ENCODE results near the gene PELI1. TPM values are rescaled to one million over a fixed set of nuclear protein-coding genes. Genes with fewer than 3 reads are reported as not detected.
"Not testable (repeated sequence)": the region's sequence is repeated elsewhere in the genome, so short reads cannot be mapped to it uniquely, and the experiment has no call there.

The PELI1 gene
- total RNA-seq, 1 experiment from 2014 or later: 90.7 TPM

DNA sequence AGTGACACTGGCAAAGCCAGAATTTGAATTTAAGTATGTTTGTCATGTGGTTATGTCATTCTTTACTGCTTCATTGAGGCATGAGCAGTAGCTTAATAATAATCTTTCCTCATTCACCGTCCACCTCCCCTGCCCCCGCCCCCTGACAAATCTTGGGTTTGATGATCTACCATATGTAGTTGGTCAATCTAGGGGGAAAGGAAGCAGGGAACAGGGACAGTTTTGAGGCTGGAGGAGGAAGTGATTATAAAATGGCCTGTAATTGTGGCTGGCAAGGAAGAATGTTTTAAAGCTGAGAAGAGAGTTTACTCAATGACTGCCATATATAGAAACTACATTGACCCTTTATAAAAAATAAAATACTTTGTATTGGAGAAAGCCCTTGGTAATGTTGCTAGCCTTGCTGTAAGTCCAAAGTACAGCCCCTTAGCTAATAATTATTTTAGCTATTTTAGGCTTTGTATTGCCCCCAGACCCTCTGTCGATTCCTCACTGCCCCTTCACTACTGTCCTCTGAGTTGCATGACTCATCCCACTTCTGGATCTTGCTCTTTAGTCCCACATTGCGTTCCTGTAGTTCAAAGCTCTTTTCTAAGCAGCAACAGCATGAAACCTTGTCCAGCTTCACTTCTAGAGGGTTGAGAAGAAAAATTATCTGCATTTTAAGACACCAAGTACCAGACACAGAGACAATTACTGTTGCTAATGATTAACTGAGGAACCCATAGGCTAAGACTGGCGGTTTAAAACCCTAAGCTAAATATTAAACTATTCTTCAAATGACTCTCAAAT is 38.4 kb downstream of the PELI1 start:
- Histone ChIP-seq H3K4me1 (ENCODE audit: low read length) (peaks cover 90% of the 10 kb centered on the region), H3K4me2 (ENCODE audit: low read depth, low read length, poor library complexity, severe bottlenecking) (peak overlapping the region; percentile 57), H3K27ac (ENCODE audit: low read length) (peak overlapping the region; percentile 96), H3K36me3 (ENCODE audit: insufficient read depth, low read length) (peaks cover 40% of the 10 kb centered on the region), H3K9ac (ENCODE audit: low read length) (peak overlapping the region; percentile 6; the same call in 1 of the 2 replicates), H3K79me2 (ENCODE audit: low read length) (peaks cover 70% of the 10 kb centered on the region), H3K9me2 (replicated peaks; ENCODE audit: insufficient read depth, low read length) (no peaks in the 10 kb centered on the region), H2AFZ (ENCODE audit: low read length) (no peak overlapping the region), H3K4me3 (ENCODE audit: low read length) (0 out of 2 replicates have a peak overlapping the region, but pooled peaks have one; percentile 7), H3K27me3 (ENCODE audit: low read length) (no peaks in the 10 kb centered on the region), H3K9me3 (ENCODE audit: low read length) (no peaks in the 10 kb centered on the region), H4K20me1 (ENCODE audit: insufficient read depth, low read depth, low read length) (no peaks in the 10 kb centered on the region)
- no peak for DNase-seq

DNA sequence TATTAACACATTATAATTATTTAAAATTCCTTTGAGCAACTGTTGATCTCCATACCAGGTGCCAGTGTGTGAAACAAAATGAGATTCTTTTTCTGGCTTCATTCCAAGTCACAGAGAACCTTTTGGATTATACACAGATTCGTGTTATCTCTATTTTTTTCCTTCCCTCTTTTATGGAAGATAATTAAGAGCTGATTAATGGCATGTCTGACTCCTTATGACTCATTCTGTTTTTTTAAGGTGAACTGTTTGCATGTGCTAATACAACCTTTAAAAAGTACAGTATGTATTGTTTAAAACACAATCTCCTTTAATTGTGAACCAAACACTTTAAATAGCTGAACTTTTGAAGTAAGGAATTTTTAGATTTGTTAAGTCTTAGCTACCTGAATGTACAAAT is 39.3 kb downstream of the PELI1 start:
- Histone ChIP-seq H3K79me2 (ENCODE audit: low read length) (peaks cover 66% of the 10 kb centered on the region), H3K4me2 (ENCODE audit: low read depth, low read length, poor library complexity, severe bottlenecking) (peak overlapping the region; percentile 57), H3K9ac (ENCODE audit: low read length) (no peak overlapping the region), H3K4me1 (ENCODE audit: low read length) (peaks cover 99% of the 10 kb centered on the region), H3K9me2 (replicated peaks; ENCODE audit: insufficient read depth, low read length) (no peaks in the 10 kb centered on the region), H3K36me3 (ENCODE audit: insufficient read depth, low read length) (peaks cover 41% of the 10 kb centered on the region), H3K4me3 (ENCODE audit: low read length) (no peak overlapping the region), H3K9me3 (ENCODE audit: low read length) (no peaks in the 10 kb centered on the region), H3K27ac (ENCODE audit: low read length) (peak overlapping the region; percentile 96), H4K20me1 (ENCODE audit: insufficient read depth, low read depth, low read length) (no peaks in the 10 kb centered on the region), H3K27me3 (ENCODE audit: low read length) (no peaks in the 10 kb centered on the region), H2AFZ (ENCODE audit: low read length) (no peak overlapping the region)
- no peak for DNase-seq

DNA sequence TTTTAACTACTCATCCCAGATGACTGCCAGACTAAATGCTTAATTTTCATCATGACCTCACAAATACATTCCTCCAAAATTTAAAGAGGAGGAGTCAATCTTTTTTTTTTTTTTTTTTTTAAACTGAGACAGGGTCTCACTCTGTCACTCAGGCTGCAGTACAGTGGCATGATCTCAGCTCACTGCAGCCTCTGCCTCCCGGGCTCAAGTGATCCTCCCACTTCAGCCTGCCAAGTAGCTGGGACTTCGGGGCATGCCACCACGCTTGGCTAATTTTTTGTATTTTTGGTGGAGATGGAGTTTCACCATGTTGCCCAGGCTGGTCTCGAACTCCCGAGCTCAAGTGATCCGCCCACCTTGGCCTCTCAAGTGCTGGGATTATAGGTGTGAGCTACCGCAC is 41.5 kb downstream of the PELI1 start:
- Histone ChIP-seq H3K4me2 (ENCODE audit: low read depth, low read length, poor library complexity, severe bottlenecking) (peak overlapping the region; percentile 57), H3K27ac (ENCODE audit: low read length) (peak overlapping the region; percentile 96), H3K4me3 (ENCODE audit: low read length) (0 out of 2 replicates have a peak overlapping the region, but pooled peaks have one; percentile 5), H3K79me2 (ENCODE audit: low read length) (peaks cover 62% of the 10 kb centered on the region), H3K36me3 (ENCODE audit: insufficient read depth, low read length) (peaks cover 51% of the 10 kb centered on the region), H3K4me1 (ENCODE audit: low read length) (peaks cover 100% of the 10 kb centered on the region), H3K9ac (ENCODE audit: low read length) (peak overlapping the region; percentile 30)
- not testable (repeated sequence) for H4K20me1 ChIP-seq (ENCODE audit: insufficient read depth, low read depth, low read length); H3K27me3 ChIP-seq (ENCODE audit: low read length); H3K9me2 ChIP-seq (replicated peaks; ENCODE audit: insufficient read depth, low read length); H2AFZ ChIP-seq (ENCODE audit: low read length); H3K9me3 ChIP-seq (ENCODE audit: low read length); DNase-seq

DNA sequence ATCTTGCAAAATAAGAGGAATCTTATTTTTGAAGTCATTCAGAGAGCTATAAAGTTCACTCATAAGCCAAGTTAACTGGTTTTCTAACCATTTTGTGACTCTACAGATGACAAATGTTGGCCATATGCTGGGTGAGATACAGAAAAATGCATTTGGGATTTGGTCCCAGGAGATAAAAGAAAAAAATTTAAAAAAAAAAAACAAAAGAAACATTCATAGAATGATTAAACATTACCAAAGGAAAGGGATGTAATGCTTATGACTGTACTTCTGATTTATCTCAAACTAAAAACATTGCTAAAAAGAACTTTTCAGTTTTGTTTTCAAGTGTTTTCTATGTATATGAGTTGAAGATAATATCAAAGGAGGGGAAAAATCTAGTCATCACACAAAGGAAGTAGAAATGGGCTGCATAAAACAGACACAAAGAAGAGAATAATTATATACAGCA is 43.1 kb downstream of the PELI1 start:
- no peaks in the 10 kb centered on the region for H4K20me1 ChIP-seq (ENCODE audit: insufficient read depth, low read depth, low read length)
- H3K79me2 ChIP-seq (ENCODE audit: low read length): peaks cover 48% of the 10 kb centered on the region
- no peaks in the 10 kb centered on the region for H3K27me3 ChIP-seq (ENCODE audit: low read length)
- H3K27ac ChIP-seq (ENCODE audit: low read length): peak overlapping the region; percentile 96
- H3K4me3 ChIP-seq (ENCODE audit: low read length): peak overlapping the region; percentile 23
- peak overlapping the region; percentile 29 for H3K9ac ChIP-seq (ENCODE audit: low read length)
- no peak overlapping the region for H2AFZ ChIP-seq (ENCODE audit: low read length)
- peaks cover 55% of the 10 kb centered on the region for H3K36me3 ChIP-seq (ENCODE audit: insufficient read depth, low read length)
- peak overlapping the region; percentile 57 for H3K4me2 ChIP-seq (ENCODE audit: low read depth, low read length, poor library complexity, severe bottlenecking)
- H3K9me3 ChIP-seq (ENCODE audit: low read length): no peaks in the 10 kb centered on the region
- peak; percentile 72 for DNase-seq
- H3K9me2 ChIP-seq (replicated peaks; ENCODE audit: insufficient read depth, low read length): no peaks in the 10 kb centered on the region
- H3K4me1 ChIP-seq (ENCODE audit: low read length): peaks cover 96% of the 10 kb centered on the region

DNA sequence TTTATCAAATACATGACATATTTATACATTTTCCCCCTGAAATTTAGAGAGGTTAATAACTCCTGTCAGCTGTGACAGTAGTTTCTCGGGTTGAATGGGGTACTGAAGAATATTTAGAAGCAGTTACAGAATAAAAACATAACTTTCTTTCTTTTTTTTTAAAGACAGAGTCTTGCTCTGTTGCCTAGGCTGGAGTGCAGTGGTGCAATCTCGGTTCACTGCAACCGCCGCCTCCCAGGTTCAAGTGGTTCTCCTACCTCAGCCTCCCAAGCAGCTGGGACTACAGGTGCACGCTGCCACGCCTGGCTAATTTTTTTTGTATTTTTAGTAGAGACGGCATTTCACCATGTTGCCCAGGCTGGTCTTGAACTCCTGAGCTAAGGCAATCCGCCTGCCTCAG is 43.6 kb downstream of the PELI1 start:
- not testable (repeated sequence) for H4K20me1 ChIP-seq (ENCODE audit: insufficient read depth, low read depth, low read length); H2AFZ ChIP-seq (ENCODE audit: low read length); H3K9me3 ChIP-seq (ENCODE audit: low read length); H3K9me2 ChIP-seq (replicated peaks; ENCODE audit: insufficient read depth, low read length); H3K27me3 ChIP-seq (ENCODE audit: low read length)
- Histone ChIP-seq H3K79me2 (ENCODE audit: low read length) (peaks cover 45% of the 10 kb centered on the region), H3K36me3 (ENCODE audit: insufficient read depth, low read length) (peaks cover 56% of the 10 kb centered on the region), H3K9ac (ENCODE audit: low read length) (peak overlapping the region; percentile 29), H3K4me3 (ENCODE audit: low read length) (peak overlapping the region; percentile 23; the same call in 1 of the 2 replicates), H3K27ac (ENCODE audit: low read length) (peak overlapping the region; percentile 96), H3K4me2 (ENCODE audit: low read depth, low read length, poor library complexity, severe bottlenecking) (peak overlapping the region; percentile 57), H3K4me1 (ENCODE audit: low read length) (peaks cover 90% of the 10 kb centered on the region)
- DNase-seq: peak; percentile 83

DNA sequence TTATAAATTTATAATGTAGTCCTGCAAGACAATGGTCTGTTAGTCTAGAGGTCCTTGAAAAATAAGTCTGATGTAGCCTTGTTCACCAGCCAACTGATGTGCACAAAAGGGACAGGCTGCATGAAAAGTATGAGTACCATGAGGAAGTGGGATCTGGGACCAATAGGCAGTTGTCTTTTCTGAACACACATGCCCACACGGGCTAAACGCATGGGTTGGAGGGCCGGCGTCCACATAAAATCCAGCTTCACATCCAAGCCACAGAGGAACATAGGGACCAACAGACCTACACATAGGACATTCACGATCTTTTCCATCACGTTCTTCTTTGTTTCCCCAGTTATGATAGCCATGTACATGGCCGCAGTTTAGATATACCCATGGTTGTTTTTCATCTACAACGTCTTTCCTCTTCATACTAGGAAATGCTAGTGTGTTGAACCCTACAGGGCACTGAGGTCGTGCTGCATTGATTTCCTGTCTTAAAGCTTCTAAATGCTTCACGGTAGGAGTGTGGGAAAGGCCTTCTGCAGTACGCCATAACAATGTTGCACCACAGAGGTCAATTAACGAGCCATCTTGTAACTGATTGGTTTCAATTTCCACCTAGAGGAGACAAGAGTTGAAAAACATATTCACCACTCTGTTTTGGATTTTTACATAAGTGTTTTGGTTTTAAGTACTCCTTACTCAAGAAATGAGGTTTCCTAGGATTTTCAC is 49.4 kb downstream of the PELI1 start:
- Histone ChIP-seq H3K36me3 (ENCODE audit: insufficient read depth, low read length) (peaks cover 69% of the 10 kb centered on the region), H3K9me2 (replicated peaks; ENCODE audit: insufficient read depth, low read length) (no peaks in the 10 kb centered on the region), H3K79me2 (ENCODE audit: low read length) (peaks cover 32% of the 10 kb centered on the region), H3K4me2 (ENCODE audit: low read depth, low read length, poor library complexity, severe bottlenecking) (no peak overlapping the region), H3K27me3 (ENCODE audit: low read length) (no peaks in the 10 kb centered on the region), H3K27ac (ENCODE audit: low read length) (peak overlapping the region; percentile 96), H4K20me1 (ENCODE audit: insufficient read depth, low read depth, low read length) (no peaks in the 10 kb centered on the region), H3K9me3 (ENCODE audit: low read length) (no peaks in the 10 kb centered on the region), H2AFZ (ENCODE audit: low read length) (no peak overlapping the region), H3K4me3 (ENCODE audit: low read length) (no peak overlapping the region), H3K9ac (ENCODE audit: low read length) (no peak overlapping the region), H3K4me1 (ENCODE audit: low read length) (peaks cover 88% of the 10 kb centered on the region)
- DNase-seq: peak; percentile 55

DNA sequence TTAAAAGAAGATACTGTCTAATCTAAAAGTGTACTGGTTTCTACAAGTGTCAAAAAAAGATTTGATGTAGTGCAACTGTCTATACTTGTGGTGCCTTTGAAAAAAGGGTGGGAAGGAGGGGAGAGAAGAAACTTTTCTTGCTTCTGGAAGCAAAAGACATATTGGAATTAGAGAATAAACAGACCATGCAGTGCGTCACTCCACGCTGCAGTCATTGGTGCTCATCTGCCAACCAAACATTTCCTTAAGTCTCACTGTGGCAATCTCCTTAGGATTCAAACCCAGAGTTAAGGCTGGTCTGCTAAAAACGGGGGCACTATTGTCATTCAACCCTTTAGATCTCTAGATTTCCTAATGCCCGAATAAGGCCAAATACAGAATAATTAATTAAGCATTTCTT is 50.9 kb downstream of the PELI1 start:
- peak overlapping the region; percentile 96 for H3K27ac ChIP-seq (ENCODE audit: low read length)
- peaks cover 63% of the 10 kb centered on the region for H3K36me3 ChIP-seq (ENCODE audit: insufficient read depth, low read length)
- H3K4me2 ChIP-seq (ENCODE audit: low read depth, low read length, poor library complexity, severe bottlenecking): peak overlapping the region; percentile 73
- peak overlapping the region; percentile 32; the same call in 1 of the 2 replicates for H3K4me3 ChIP-seq (ENCODE audit: low read length)
- peak; percentile 62 for DNase-seq
- peaks cover 86% of the 10 kb centered on the region for H3K4me1 ChIP-seq (ENCODE audit: low read length)
- H3K9me2 ChIP-seq (replicated peaks; ENCODE audit: insufficient read depth, low read length): no peaks in the 10 kb centered on the region
- no peaks in the 10 kb centered on the region for H4K20me1 ChIP-seq (ENCODE audit: insufficient read depth, low read depth, low read length)
- peaks cover 20% of the 10 kb centered on the region for H3K79me2 ChIP-seq (ENCODE audit: low read length)
- H3K9me3 ChIP-seq (ENCODE audit: low read length): no peaks in the 10 kb centered on the region
- no peak overlapping the region for H2AFZ ChIP-seq (ENCODE audit: low read length)
- H3K27me3 ChIP-seq (ENCODE audit: low read length): no peaks in the 10 kb centered on the region
- H3K9ac ChIP-seq (ENCODE audit: low read length): peak overlapping the region; percentile 32

DNA sequence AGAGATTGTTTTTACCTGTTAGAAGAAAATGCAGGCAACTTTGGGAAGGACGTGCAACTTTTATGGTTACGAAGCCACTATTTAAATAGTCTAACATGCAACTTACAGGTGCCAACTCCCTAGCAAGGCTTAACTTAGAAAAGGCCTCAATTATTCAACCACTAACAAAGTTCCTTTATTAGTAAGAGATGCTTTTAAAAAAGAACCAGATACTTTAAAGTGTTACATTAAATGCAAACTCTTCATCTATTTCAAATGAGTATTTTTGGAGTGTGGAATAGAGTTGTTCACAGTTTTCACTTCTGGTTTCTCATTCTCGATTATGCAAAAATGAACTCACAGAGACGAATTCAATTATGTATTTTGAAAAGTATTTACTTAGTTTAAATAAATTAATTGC is 51.7 kb downstream of the PELI1 start:
- DNase-seq: peak; percentile 92
- no peaks in the 10 kb centered on the region for H3K27me3 ChIP-seq (ENCODE audit: low read length)
- H3K79me2 ChIP-seq (ENCODE audit: low read length): peaks cover 15% of the 10 kb centered on the region
- no peaks in the 10 kb centered on the region for H3K9me2 ChIP-seq (replicated peaks; ENCODE audit: insufficient read depth, low read length)
- peaks cover 54% of the 10 kb centered on the region for H3K36me3 ChIP-seq (ENCODE audit: insufficient read depth, low read length)
- H3K9me3 ChIP-seq (ENCODE audit: low read length): no peaks in the 10 kb centered on the region
- peak overlapping the region; percentile 32 for H3K4me3 ChIP-seq (ENCODE audit: low read length)
- no peak overlapping the region for H2AFZ ChIP-seq (ENCODE audit: low read length)
- peak overlapping the region; percentile 96 for H3K27ac ChIP-seq (ENCODE audit: low read length)
- H3K4me2 ChIP-seq (ENCODE audit: low read depth, low read length, poor library complexity, severe bottlenecking): peak overlapping the region; percentile 73
- peak overlapping the region; percentile 39 for H3K9ac ChIP-seq (ENCODE audit: low read length)
- peaks cover 86% of the 10 kb centered on the region for H3K4me1 ChIP-seq (ENCODE audit: low read length)
- H4K20me1 ChIP-seq (ENCODE audit: insufficient read depth, low read depth, low read length): no peaks in the 10 kb centered on the region
